Right lobe of liver (tissue), 6 donors: ENCODE results near the gene PTPN13. TPM values are rescaled to one million over a fixed set of nuclear protein-coding genes. Genes with fewer than 3 reads are reported as not detected.

Experiments used
- ATAC-seq, 4 donors: fragments of 200-7000 bp; cut with Tn5 transposase; one replicate each; pipeline ENCODE4 v1.9.1; 2020; ENCODE audit warnings: mild to moderate bottlenecking in 4 of 4, moderate library complexity in 4 of 4
- DNase-seq, 3 donors: peaks; one replicate each; pipeline ENCODE4 v3.0.0-alpha.2; 2020
- H3K27ac ChIP-seq, 3 donors: fragments of 200-600 bp; one replicate each; pipeline ENCODE4 v1.8.0; 2022
- H3K27me3 ChIP-seq, 2 donors: fragments of 200-600 bp; one replicate each; pipeline ENCODE4 v1.8.0; 2022
- H3K36me3 ChIP-seq, 4 donors: fragments of 200-600 bp; sonication (generic) in 1 of 4; one replicate each; pipeline versions ENCODE4 v1.5.1 to v1.8.0; 2017 to 2022; ENCODE audit warnings: control low read depth in 1 of 4
- H3K4me1 ChIP-seq, 4 donors: fragments of 200-600 bp; sonication (generic) in 1 of 4; one replicate each; pipeline versions ENCODE4 v1.5.1 to v1.8.0; 2017 to 2022; ENCODE audit warnings: control low read depth in 1 of 4
- H3K4me3 ChIP-seq, 3 donors: fragments of 200-600 bp; one replicate each; pipeline ENCODE4 v1.8.0; 2022
- H3K9me3 ChIP-seq, 4 donors: fragments of 200-600 bp; sonication (generic) in 1 of 4; one replicate each; pipeline versions ENCODE4 v1.5.1 to v1.8.0; 2017 to 2022; ENCODE audit warnings: control low read depth in 1 of 4
- CTCF ChIP-seq, 4 donors: fragments of 200-600 bp in 3 of 4; fragments of 450-650 bp in 1 of 4; IDR thresholded peaks; one replicate each; pipeline versions ENCODE4 v1.5.1 to v1.8.0; 2016 to 2022; ENCODE audit warnings: antibody characterized with exemption in 4 of 4, mild to moderate bottlenecking in 2 of 4
- POLR2A ChIP-seq: fragments of 450-650 bp; IDR thresholded peaks from one replicate; pipeline ENCODE4 v1.6.1; 2017; ENCODE audit warnings: antibody characterized with exemption, mild to moderate bottlenecking
- WGBS: methylation state at CpG from one replicate; pipeline ENCODE4 v1.1.6; 2018; ENCODE audit warnings: low coverage, low lambda C conversion rate; ENCODE audit not compliant: insufficient coverage; ENCODE audit errors: missing lambda C conversion rate; 5-methylcytosine and 5-hydroxymethylcytosine counted together
- intact Hi-C, 2 donors: fragments of 100-400 bp; cut with DNase I; formaldehyde crosslinking; loops; one replicate each; pipeline versions ENCODE4 v1.11.2 to v1.14.1; 2022
- total RNA-seq, 6 experiments: library from RNA; depleted of rRNA in 2 of 6; stranded (reverse); fragments of >200 nt in 2 of 6; fragmentation: NEBNext Ultra II Directional in 3 of 6; extraction: Animal tissue kit (Norgen Biotek cat#: 25700) in 3 of 6; gene quantifications; one replicate each; pipeline versions ENCODE4 v1.1.0 to v1.2.4, GENCODE V29; 2016 to 2023
- donor health status: DM: no; HTN: yes; CAD: no.
- donor health status: DM: no; HTN: no; CAD: no.
- donor health status: DM: no; HTN: no; CAD: no.
- donor health status: DM: no; HTN: yes; CAD: no.
- donor health status: DM: no; HTN: yes; CAD: no.

Gene PTPN13
- total RNA-seq, 6 experiments from 2014 or later = 0.73 to 2.2 (median 1.0) TPM

DNA sequence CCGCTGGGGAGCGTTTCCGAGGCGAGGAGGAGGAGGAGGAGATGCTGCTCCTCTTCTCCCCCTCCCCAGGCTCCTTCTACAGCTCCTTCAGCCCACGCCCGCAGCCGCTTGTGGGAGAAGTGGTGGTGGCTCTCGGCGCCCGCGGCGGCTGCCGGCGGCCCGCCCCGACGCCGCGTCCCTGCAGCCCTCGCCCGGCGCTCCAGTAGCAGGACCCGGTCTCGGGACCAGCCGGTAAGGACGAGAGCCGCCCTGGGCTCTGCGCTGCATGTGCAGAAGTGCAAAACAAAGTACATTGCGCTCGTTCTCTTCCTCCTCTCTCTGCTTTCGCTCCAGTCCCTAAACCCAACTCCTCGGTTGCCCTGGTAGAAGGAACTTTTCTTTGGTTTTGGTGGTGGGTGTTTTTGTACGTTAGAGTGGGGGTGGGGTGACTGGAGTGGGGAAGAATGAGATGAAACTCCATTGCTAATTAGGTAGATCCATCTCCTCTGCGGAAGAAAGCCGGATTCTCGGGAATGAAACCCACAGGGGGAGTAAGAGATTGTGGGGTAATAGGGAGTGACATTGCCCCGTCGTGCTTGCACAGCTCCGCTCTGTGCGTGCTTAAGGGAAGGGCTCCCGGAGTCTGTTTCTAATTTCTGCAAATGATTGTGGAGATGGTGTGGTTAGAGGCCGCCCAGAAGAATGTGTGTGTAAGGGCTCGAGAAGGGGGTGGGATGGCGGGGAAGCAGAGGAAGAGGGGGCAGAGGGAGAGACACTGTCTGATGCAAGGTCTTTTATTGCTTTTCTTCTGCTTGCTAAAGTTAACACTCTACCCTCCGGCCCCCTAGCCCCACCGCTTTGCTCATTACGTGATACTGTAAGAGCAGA, 677 bp downstream of the PTPN13 start:
- no peaks in the 10 kb centered on the region for H3K36me3 ChIP-seq
- ATAC-seq (peak; percentile 29 to 49 (median 41)), DNase-seq (no peak)
- no peak for TF ChIP-seq CTCF (IDR thresholded peaks at IDR 0.05)
- no peak for TF ChIP-seq POLR2A
- H3K4me3 ChIP-seq = peak overlapping the region; percentile 39 to 54 (median 45)
- H3K9me3 ChIP-seq = no peaks in the 10 kb centered on the region
- peak overlapping the region; percentile 18 to 48 (median 36) for H3K27ac ChIP-seq
- 5% methylated on average over 25 of the region's 47 CpGs for WGBS
- intact Hi-C loops = no loop called here
- H3K27me3 ChIP-seq = peaks cover 2 to 24% of the 10 kb centered on the region in 2 donors
- peaks cover 0 to 13% (median 0%) of the 10 kb centered on the region in 4 donors for H3K4me1 ChIP-seq

DNA sequence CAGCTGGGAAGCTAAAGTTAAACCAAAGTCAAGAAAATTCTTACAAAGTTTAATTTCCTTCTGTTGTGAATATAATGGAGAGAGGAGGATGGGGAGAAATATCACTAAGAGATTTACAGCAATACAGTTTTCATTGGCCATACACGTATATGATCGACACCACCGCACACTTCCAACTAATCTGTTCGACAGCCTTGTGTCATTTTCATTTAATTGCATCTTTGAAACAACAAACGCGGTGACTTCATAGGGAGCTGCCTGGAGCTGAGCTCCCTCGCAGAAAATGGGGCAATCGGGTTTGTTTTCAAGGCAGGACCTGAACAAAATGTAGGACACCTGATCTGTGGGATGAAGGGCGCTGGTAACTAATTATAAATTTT, 1.3 kb downstream of the PTPN13 start:
- no peak for DNase-seq
- TF ChIP-seq POLR2A (no peak), CTCF (IDR thresholded peaks at IDR 0.05) (no peak)
- intact Hi-C loops = no loop called here
- H3K36me3 ChIP-seq = no peaks in the 10 kb centered on the region
- peaks cover 0 to 13% (median 0%) of the 10 kb centered on the region in 4 donors for H3K4me1 ChIP-seq
- no peaks in the 10 kb centered on the region for H3K9me3 ChIP-seq
- H3K27ac ChIP-seq = no peak overlapping the region
- ATAC-seq = no peak
- H3K27me3 ChIP-seq = peaks cover 2 to 24% of the 10 kb centered on the region in 2 donors
- peak overlapping the region; percentile 39 to 54 (median 45) for H3K4me3 ChIP-seq
- 17% methylated on average over 9 of the region's 9 CpGs for WGBS

GRCh38 chr4:86596807-86597206, 2.7 kb downstream of the PTPN13 start:
- 35% methylated on average over 2 of the region's 2 CpGs for WGBS
- H3K4me1 ChIP-seq = peaks cover 0 to 13% (median 0%) of the 10 kb centered on the region in 4 donors
- peaks cover 2 to 24% of the 10 kb centered on the region in 2 donors for H3K27me3 ChIP-seq
- H3K4me3 ChIP-seq = no peak overlapping the region
- intact Hi-C loops = no loop called here
- TF ChIP-seq CTCF (IDR thresholded peaks at IDR 0.05) (no peak), POLR2A (no peak)
- DNase-seq (no peak), ATAC-seq (no peak)
- H3K9me3 ChIP-seq = no peaks in the 10 kb centered on the region
- H3K27ac ChIP-seq = no peak overlapping the region
- no peaks in the 10 kb centered on the region for H3K36me3 ChIP-seq

GRCh38 chr4:86600007-86600653, 6.0 kb downstream of the PTPN13 start:
- no peaks in the 10 kb centered on the region for H3K9me3 ChIP-seq
- H3K4me1 ChIP-seq = peaks cover 0 to 3% (median 0%) of the 10 kb centered on the region in 4 donors
- peaks cover 2 to 12% of the 10 kb centered on the region in 2 donors for H3K27me3 ChIP-seq
- H3K27ac ChIP-seq = no peak overlapping the region
- 61% methylated on average over 1 of the region's 1 CpG for WGBS
- DNase-seq (no peak), ATAC-seq (no peak)
- TF ChIP-seq CTCF (IDR thresholded peaks at IDR 0.05) (no peak), POLR2A (no peak)
- intact Hi-C loops = no loop called here
- no peak overlapping the region for H3K4me3 ChIP-seq
- no peaks in the 10 kb centered on the region for H3K36me3 ChIP-seq
